D721Med (cell line): ENCODE measurements around the gene PTGFRN.

Source experiments
- DNase-seq: peaks from one replicate; pipeline ENCODE4 v3.0.0; 2011; ENCODE audit warnings: low spot score; ENCODE audit not compliant: insufficient read length
- FAIRE-seq: peaks from 2 replicates; lab custom pipeline; 2011; peaks lifted over from hg19 to GRCh38; lab: Jason Lieb, UNC
- CTCF ChIP-seq: IDR thresholded peaks from 2 replicates; pipeline ENCODE4 v1.5.1; 2012; ENCODE audit warnings: mild to moderate bottlenecking, control low read depth; ENCODE audit not compliant: insufficient read depth; ENCODE audit errors: missing control alignments

Gene PTGFRN

GRCh38 chr1:116891396-116892079, 18.2 kb upstream of the PTGFRN start:
- TF ChIP-seq CTCF: no peak
- no peak for DNase-seq
- no peak for FAIRE-seq

- TF ChIP-seq CTCF: no peak
- DNase-seq: no peak
- no peak for FAIRE-seq
Observed at GRCh38 chr1:116895073-116895472, 14.6 kb upstream of the PTGFRN start.

- FAIRE-seq: no peak
- no peak for TF ChIP-seq CTCF
- DNase-seq: no peak
Observed at GRCh38 chr1:116899529-116899928, 10.2 kb upstream of the PTGFRN start.

- no peak for FAIRE-seq
- DNase-seq: no peak
- no peak for TF ChIP-seq CTCF
Observed at GRCh38 chr1:116900471-116901365, 9.0 kb upstream of the PTGFRN start.

GRCh38 chr1:116902027-116902426, 7.7 kb upstream of the PTGFRN start:
- FAIRE-seq (no peak), DNase-seq (no peak)
- no peak for TF ChIP-seq CTCF

- FAIRE-seq: no peak
- no peak for DNase-seq
- TF ChIP-seq CTCF: no peak
Observed at GRCh38 chr1:116902723-116903383, 6.9 kb upstream of the PTGFRN start.
